Ascending aorta (tissue), 2 donors: ENCODE measurements around the gene MUC12. TPM values are rescaled to one million over a fixed set of nuclear protein-coding genes. Genes with fewer than 3 reads are reported as not detected.
A peak's percentile ranks its signal among the peaks of the same experiment; 100 is the strongest.

Source experiments
- DNase-seq, 2 donors: peaks; one replicate each; pipeline ENCODE4 v3.0.0-alpha.2; 2019; ENCODE audit warnings: low spot score in 2 of 2
- H3K27ac ChIP-seq, 2 donors: fragments of 200-600 bp; sonication (generic); one replicate each; pipeline ENCODE4 v1.5.1; 2016 to 2017; ENCODE audit warnings: mild to moderate bottlenecking in 1 of 2
- H3K27me3 ChIP-seq: fragments of 200-600 bp; sonication (generic); one replicate; pipeline ENCODE4 v1.5.1; 2017
- H3K36me3 ChIP-seq, 2 donors: fragments of 200-600 bp; sonication (generic); one replicate each; pipeline ENCODE4 v1.5.1; 2016
- H3K4me1 ChIP-seq, 2 donors: fragments of 200-600 bp; sonication (generic); one replicate each; pipeline ENCODE4 v1.5.1; 2016 to 2017; ENCODE audit warnings: mild to moderate bottlenecking in 1 of 2
- H3K4me3 ChIP-seq, 2 donors: fragments of 200-600 bp; sonication (generic); one replicate each; pipeline ENCODE4 v1.5.1; 2016 to 2017; ENCODE audit warnings: mild to moderate bottlenecking in 1 of 2
- H3K9me3 ChIP-seq, 2 donors: fragments of 200-600 bp; sonication (generic); one replicate each; pipeline ENCODE4 v1.5.1; 2016
- CTCF ChIP-seq, 3 experiments: fragments of 200-600 bp in 2 of 3; fragments of 450-650 bp in 1 of 3; sonication (generic) in 2 of 3; IDR thresholded peaks; one replicate each; pipeline ENCODE4 v1.5.1; 2016 to 2019; ENCODE audit warnings: antibody characterized with exemption in 3 of 3, mild to moderate bottlenecking in 1 of 3, moderate library complexity in 1 of 3
- intact Hi-C: fragments of 100-400 bp; cut with DNase I; formaldehyde crosslinking; loops from one replicate; pipeline ENCODE4 v1.15.1; 2023
- total RNA-seq: library from RNA; depleted of rRNA; stranded (reverse); fragments of >200 nt; gene quantifications from one replicate; pipeline ENCODE4 v1.1.0, GENCODE V29; 2016

MUC12 gene
- total RNA-seq, 1 donor from 2014 or later, result 0.85 TPM

- intact Hi-C loops, result no loop called here
These were observed 2.6 kb upstream of the MUC12 start for GRCh38 chr7:100966542-100967291.

GRCh38 chr7:100967292-100967863 lies 2.0 kb upstream of the MUC12 start:
- Histone ChIP-seq H3K4me3 (no peak overlapping the region), H3K4me1 (peaks cover 4 to 6% of the 10 kb centered on the region in 2 donors), H3K36me3 (no peaks in the 10 kb centered on the region), H3K9me3 (no peaks in the 10 kb centered on the region), H3K27me3 (peaks cover 22% of the 10 kb centered on the region), H3K27ac (no peak overlapping the region)
- DNase-seq, result no peak
- no peak for TF ChIP-seq CTCF (IDR thresholded peaks at IDR 0.05)
- intact Hi-C loops, result no loop called here

More at GRCh38 chr7:100966542-100967291, 2.6 kb upstream of the MUC12 start:
- H3K27ac ChIP-seq, result no peak overlapping the region
- peak overlapping the region; percentile 45 to 47 for H3K4me3 ChIP-seq
- H3K9me3 ChIP-seq, result no peaks in the 10 kb centered on the region
- no peak for DNase-seq
- TF ChIP-seq CTCF (IDR thresholded peaks at IDR 0.05), result no peak
- no peaks in the 10 kb centered on the region for H3K36me3 ChIP-seq
- peaks cover 4 to 6% of the 10 kb centered on the region in 2 donors for H3K4me1 ChIP-seq
- peaks cover 22% of the 10 kb centered on the region for H3K27me3 ChIP-seq

GRCh38 chr7:100968031-100968430 lies 1.3 kb upstream of the MUC12 start:
- no peaks in the 10 kb centered on the region for H3K9me3 ChIP-seq
- TF ChIP-seq CTCF (IDR thresholded peaks at IDR 0.05), result no peak
- no peak overlapping the region for H3K4me3 ChIP-seq
- H3K27ac ChIP-seq, result no peak overlapping the region
- DNase-seq, result no peak
- H3K27me3 ChIP-seq, result peaks cover 22% of the 10 kb centered on the region
- H3K36me3 ChIP-seq, result no peaks in the 10 kb centered on the region
- intact Hi-C loops, result no loop called here
- peaks cover 4 to 6% of the 10 kb centered on the region in 2 donors for H3K4me1 ChIP-seq

GRCh38 chr7:100968650-100969049 lies 715 bp upstream of the MUC12 start:
- Histone ChIP-seq H3K4me3 (no peak overlapping the region), H3K27me3 (peaks cover 22% of the 10 kb centered on the region), H3K36me3 (no peaks in the 10 kb centered on the region), H3K4me1 (peaks cover 4 to 6% of the 10 kb centered on the region in 2 donors), H3K27ac (no peak overlapping the region), H3K9me3 (no peaks in the 10 kb centered on the region)
- DNase-seq, result no peak
- TF ChIP-seq CTCF (IDR thresholded peaks at IDR 0.05), result no peak
- intact Hi-C loops, result no loop called here

GRCh38 chr7:100971111-100972001 lies 2.0 kb downstream of the MUC12 start:
- no peaks in the 10 kb centered on the region for H3K36me3 ChIP-seq
- intact Hi-C loops, result no loop called here
- DNase-seq, result no peak
- H3K27ac ChIP-seq, result no peak overlapping the region
- H3K27me3 ChIP-seq, result peaks cover 10% of the 10 kb centered on the region
- H3K4me3 ChIP-seq, result no peak overlapping the region
- H3K4me1 ChIP-seq, result peaks cover 0 to under 1% of the 10 kb centered on the region in 2 donors
- no peak for TF ChIP-seq CTCF (IDR thresholded peaks at IDR 0.05)
- H3K9me3 ChIP-seq, result peaks cover 6% of the 10 kb centered on the region in 2 donors
